Midbrain (tissue), 1 donor: ENCODE results near the gene PTPRCAP.
"Not testable (repeated sequence)": the region's sequence is repeated elsewhere in the genome, so short reads cannot be mapped to it uniquely, and the experiment has no call there.

Experiments
- DNase-seq: peaks from one replicate; lab custom pipeline; 2025; lab: John Stamatoyannopoulos, UW

PTPRCAP gene

GRCh38 chr11:67409261-67409666, 28.2 kb downstream of the PTPRCAP start:
- DNase-seq = no peak

- no peak for DNase-seq
Observed at GRCh38 chr11:67408437-67409200, 28.9 kb downstream of the PTPRCAP start.

GRCh38 chr11:67407688-67408163, 29.8 kb downstream of the PTPRCAP start:
- no peak for DNase-seq

GRCh38 chr11:67406969-67407687, 30.4 kb downstream of the PTPRCAP start:
- peak; percentile 17 for DNase-seq

GRCh38 chr11:67406420-67406968, 31.0 kb downstream of the PTPRCAP start:
- no peak for DNase-seq

- DNase-seq = no peak
Observed at GRCh38 chr11:67405688-67406339, 31.7 kb downstream of the PTPRCAP start.

GRCh38 chr11:67405196-67405567, 32.3 kb downstream of the PTPRCAP start:
- DNase-seq = no peak

GRCh38 chr11:67404515-67405195, 32.8 kb downstream of the PTPRCAP start:
- no peak for DNase-seq

GRCh38 chr11:67403085-67403484, 34.4 kb downstream of the PTPRCAP start:
- not testable (repeated sequence) for DNase-seq

- DNase-seq = not testable (repeated sequence)
Observed at GRCh38 chr11:67402192-67402839, 35.2 kb downstream of the PTPRCAP start.

GRCh38 chr11:67401495-67402191, 35.8 kb downstream of the PTPRCAP start, which contains the start of gene PPP1CA:
Gene PPP1CA (minus strand): TSS chr11:67401858. CDS start chr11:67401782, 76 bp downstream.
- DNase-seq = peak; percentile 92

- DNase-seq = no peak
Observed at GRCh38 chr11:67400942-67401494, 36.5 kb downstream of the PTPRCAP start.

GRCh38 chr11:67400251-67400941, 37.1 kb downstream of the PTPRCAP start:
- DNase-seq = no peak

GRCh38 chr11:67398661-67399563, 38.6 kb downstream of the PTPRCAP start:
- DNase-seq = no peak

- DNase-seq = no peak
Observed at GRCh38 chr11:67397986-67398660, 39.4 kb downstream of the PTPRCAP start.

- DNase-seq = no peak
Observed at GRCh38 chr11:67397536-67397935, 39.9 kb downstream of the PTPRCAP start.

GRCh38 chr11:67396587-67397389, 40.7 kb downstream of the PTPRCAP start:
- no peak for DNase-seq
